ENCODE results near the gene BRSK2. TPM values are rescaled to one million over a fixed set of nuclear protein-coding genes. Genes with fewer than 3 reads are reported as not detected.
A peak's percentile ranks its signal among the peaks of the same experiment; 100 is the strongest.

BRSK2 gene
- total RNA-seq, 1 donor from 2014 or later: 7.1 TPM

DNA sequence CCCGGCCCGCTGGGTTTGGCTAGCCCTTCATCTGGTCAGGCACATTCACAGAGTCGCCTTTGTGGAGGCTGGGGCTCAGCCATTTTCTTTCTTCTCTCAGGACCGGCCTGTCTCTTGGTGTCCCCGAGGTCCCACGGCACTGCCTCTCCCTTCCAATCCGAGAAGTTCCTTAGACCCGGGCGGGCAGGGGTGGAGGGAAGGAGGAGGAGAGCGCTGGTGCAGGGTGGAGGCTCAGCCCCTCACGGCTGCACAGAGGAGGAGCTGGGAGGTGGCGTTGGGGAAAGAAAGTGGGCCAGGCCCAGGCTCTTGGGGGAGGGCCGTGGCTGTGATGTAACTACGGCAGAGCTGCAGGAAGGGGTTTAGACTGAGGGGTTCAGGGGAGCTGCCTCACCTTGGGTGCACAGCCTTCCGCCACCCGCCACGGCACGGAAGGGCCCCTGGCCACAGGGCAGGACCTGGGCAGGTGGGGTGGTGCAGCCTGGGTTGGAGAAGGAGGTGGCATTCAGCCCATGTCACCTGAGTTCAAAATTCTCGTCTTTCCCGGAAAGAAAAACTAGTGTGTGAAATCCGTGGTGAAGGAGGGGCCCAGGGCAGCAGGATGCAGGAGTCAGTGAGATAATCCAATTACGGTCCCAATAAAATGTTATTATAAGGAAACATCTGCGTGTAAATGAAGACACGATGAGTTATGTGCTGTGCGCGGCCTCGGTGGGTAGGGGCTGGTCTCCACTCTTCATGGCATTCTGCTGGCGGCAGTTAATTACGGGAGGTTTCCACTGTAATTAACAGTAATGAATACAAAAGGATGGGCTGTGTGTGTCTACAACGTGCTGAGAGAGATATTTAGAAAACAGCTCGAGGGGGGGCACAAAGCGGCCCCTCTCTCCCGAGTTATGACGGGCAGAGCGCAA is 1.7 kb downstream of the BRSK2 start:
- H3K27ac Mint-ChIP-seq (ENCODE audit: unreplicated experiment): no peak overlapping the region
- no peak for DNase-seq (ENCODE audit: low read depth)
- no peak overlapping the region for H3K4me2 ChIP-seq (ENCODE audit: low read length)

GRCh38 chr11:1392111-1392510 is 2.4 kb downstream of the BRSK2 start:
- FAIRE-seq (no peak), DNase-seq (ENCODE audit: low read depth) (no peak)
- Histone ChIP-seq H3K9ac (ENCODE audit: low read length) (no peak overlapping the region), H3K4me2 (ENCODE audit: low read length) (no peak overlapping the region), H4K20me1 (ENCODE audit: insufficient read depth, low read length) (no peaks in the 10 kb centered on the region), H3K4me3 (ENCODE audit: insufficient read depth, low read depth, low read length) (no peak overlapping the region), H3K4me1 (ENCODE audit: insufficient read depth, low read length) (peaks cover 4% of the 10 kb centered on the region), H3K27ac (ENCODE audit: low read depth, low read length) (no peak overlapping the region), H3K27me3 (ENCODE audit: insufficient read depth, low read length) (peaks cover 15% of the 10 kb centered on the region), H2AFZ (ENCODE audit: low read depth, low read length) (no peak overlapping the region), H3K9me3 (ENCODE audit: insufficient read depth, low read depth, low read length) (no peaks in the 10 kb centered on the region), H3K79me2 (ENCODE audit: insufficient read depth, low read length) (no peaks in the 10 kb centered on the region), H3K36me3 (ENCODE audit: insufficient read depth, low read length) (no peaks in the 10 kb centered on the region)
- peaks cover 7% of the 10 kb centered on the region for H3K27me3 Mint-ChIP-seq (ENCODE audit: low read depth, unreplicated experiment)
- peak overlapping the region; percentile 79 for H3K4me3 Mint-ChIP-seq (ENCODE audit: unreplicated experiment)
- H3K27ac Mint-ChIP-seq (ENCODE audit: unreplicated experiment): no peak overlapping the region
- H3K9me3 Mint-ChIP-seq (ENCODE audit: unreplicated experiment): no peaks in the 10 kb centered on the region
- peaks cover 3% of the 10 kb centered on the region for H3K36me3 Mint-ChIP-seq (ENCODE audit: low read depth, unreplicated experiment)
- H3K4me1 Mint-ChIP-seq (ENCODE audit: low read depth, unreplicated experiment): no peaks in the 10 kb centered on the region
- no peak for TF ChIP-seq EZH2 (IDR thresholded peaks at IDR 0.05; ENCODE audit: insufficient read depth, low read length)
- TF ChIP-seq CTCF (IDR thresholded peaks at IDR 0.05; ENCODE audit: insufficient read depth, low read depth, low read length): no peak

More for the DNA sequence above, 1.7 kb downstream of the BRSK2 start:
- Histone ChIP-seq H3K4me1 (ENCODE audit: insufficient read depth, low read length) (peaks cover 4% of the 10 kb centered on the region), H3K79me2 (ENCODE audit: insufficient read depth, low read length) (no peaks in the 10 kb centered on the region), H3K36me3 (ENCODE audit: insufficient read depth, low read length) (no peaks in the 10 kb centered on the region), H2AFZ (ENCODE audit: low read depth, low read length) (no peak overlapping the region), H4K20me1 (ENCODE audit: insufficient read depth, low read length) (no peaks in the 10 kb centered on the region), H3K9me3 (ENCODE audit: insufficient read depth, low read depth, low read length) (no peaks in the 10 kb centered on the region), H3K27ac (ENCODE audit: low read depth, low read length) (no peak overlapping the region), H3K27me3 (ENCODE audit: insufficient read depth, low read length) (peaks cover 15% of the 10 kb centered on the region), H3K9ac (ENCODE audit: low read length) (no peak overlapping the region), H3K4me3 (ENCODE audit: insufficient read depth, low read depth, low read length) (no peak overlapping the region)
- TF ChIP-seq EZH2 (IDR thresholded peaks at IDR 0.05; ENCODE audit: insufficient read depth, low read length): peak; percentile 87
- no peak for TF ChIP-seq CTCF (IDR thresholded peaks at IDR 0.05; ENCODE audit: insufficient read depth, low read depth, low read length)
- no peak for FAIRE-seq
- Mint-ChIP-seq H3K9me3 (ENCODE audit: unreplicated experiment) (no peaks in the 10 kb centered on the region), H3K4me1 (ENCODE audit: low read depth, unreplicated experiment) (no peaks in the 10 kb centered on the region), H3K27me3 (ENCODE audit: low read depth, unreplicated experiment) (peaks cover 9% of the 10 kb centered on the region), H3K36me3 (ENCODE audit: low read depth, unreplicated experiment) (peaks cover 3% of the 10 kb centered on the region), H3K4me3 (ENCODE audit: unreplicated experiment) (peak overlapping the region; percentile 79)

- Histone ChIP-seq H3K4me1 (ENCODE audit: insufficient read depth, low read length) (peaks cover 4% of the 10 kb centered on the region), H3K79me2 (ENCODE audit: insufficient read depth, low read length) (no peaks in the 10 kb centered on the region), H3K9me3 (ENCODE audit: insufficient read depth, low read depth, low read length) (no peaks in the 10 kb centered on the region), H4K20me1 (ENCODE audit: insufficient read depth, low read length) (no peaks in the 10 kb centered on the region), H3K27me3 (ENCODE audit: insufficient read depth, low read length) (peaks cover 15% of the 10 kb centered on the region), H3K9ac (ENCODE audit: low read length) (no peak overlapping the region), H3K4me2 (ENCODE audit: low read length) (no peak overlapping the region), H3K4me3 (ENCODE audit: insufficient read depth, low read depth, low read length) (no peak overlapping the region), H3K27ac (ENCODE audit: low read depth, low read length) (no peak overlapping the region), H2AFZ (ENCODE audit: low read depth, low read length) (no peak overlapping the region), H3K36me3 (ENCODE audit: insufficient read depth, low read length) (no peaks in the 10 kb centered on the region)
- Mint-ChIP-seq H3K9me3 (ENCODE audit: unreplicated experiment) (no peaks in the 10 kb centered on the region), H3K4me3 (ENCODE audit: unreplicated experiment) (no peak overlapping the region), H3K27ac (ENCODE audit: unreplicated experiment) (no peak overlapping the region), H3K4me1 (ENCODE audit: low read depth, unreplicated experiment) (no peaks in the 10 kb centered on the region), H3K36me3 (ENCODE audit: low read depth, unreplicated experiment) (peaks cover 3% of the 10 kb centered on the region), H3K27me3 (ENCODE audit: low read depth, unreplicated experiment) (peaks cover 5% of the 10 kb centered on the region)
- TF ChIP-seq EZH2 (IDR thresholded peaks at IDR 0.05; ENCODE audit: insufficient read depth, low read length) (no peak), CTCF (IDR thresholded peaks at IDR 0.05; ENCODE audit: insufficient read depth, low read depth, low read length) (no peak)
- DNase-seq (ENCODE audit: low read depth) (no peak), FAIRE-seq (no peak)
Measured at GRCh38 chr11:1392561-1392960, 2.8 kb downstream of the BRSK2 start.
